NB4 (cell line): ENCODE results near the gene TBC1D3B.

ENCODE experiments used
- POLR2A ChIP-seq: IDR thresholded peaks from 2 replicates; pipeline ENCODE4 v1.6.1; 2011; ENCODE audit warnings: mild to moderate bottlenecking; ENCODE audit not compliant: insufficient read length; ENCODE audit errors: extremely low read depth
- TF ChIP-seq, protein P1 (sequence below): IDR thresholded peaks from one replicate; pipeline ENCODE4 v1.5.1; 2012; ENCODE audit warnings: low read depth, low read length

DNA sequence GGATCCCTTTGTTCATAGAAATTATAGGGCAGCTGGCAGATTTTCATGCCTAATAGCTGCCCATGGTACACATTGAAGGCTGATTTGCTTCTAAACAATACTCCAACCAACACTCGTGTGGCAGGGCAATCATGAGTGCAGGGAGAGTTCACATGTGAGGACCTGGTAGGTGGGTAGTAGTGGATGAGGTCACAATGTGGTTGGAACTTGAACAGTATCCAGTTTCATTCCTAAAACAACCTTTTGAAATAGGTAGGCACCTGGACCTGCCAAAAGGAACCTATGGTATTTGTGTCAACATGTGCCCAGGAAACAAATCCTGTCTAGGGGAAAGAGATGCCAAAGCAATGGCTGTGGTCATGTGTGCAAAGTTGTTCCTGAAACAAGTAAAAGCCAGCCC, 40.0 kb downstream of the TBC1D3B start:
- TF ChIP-seq, protein P1, sequence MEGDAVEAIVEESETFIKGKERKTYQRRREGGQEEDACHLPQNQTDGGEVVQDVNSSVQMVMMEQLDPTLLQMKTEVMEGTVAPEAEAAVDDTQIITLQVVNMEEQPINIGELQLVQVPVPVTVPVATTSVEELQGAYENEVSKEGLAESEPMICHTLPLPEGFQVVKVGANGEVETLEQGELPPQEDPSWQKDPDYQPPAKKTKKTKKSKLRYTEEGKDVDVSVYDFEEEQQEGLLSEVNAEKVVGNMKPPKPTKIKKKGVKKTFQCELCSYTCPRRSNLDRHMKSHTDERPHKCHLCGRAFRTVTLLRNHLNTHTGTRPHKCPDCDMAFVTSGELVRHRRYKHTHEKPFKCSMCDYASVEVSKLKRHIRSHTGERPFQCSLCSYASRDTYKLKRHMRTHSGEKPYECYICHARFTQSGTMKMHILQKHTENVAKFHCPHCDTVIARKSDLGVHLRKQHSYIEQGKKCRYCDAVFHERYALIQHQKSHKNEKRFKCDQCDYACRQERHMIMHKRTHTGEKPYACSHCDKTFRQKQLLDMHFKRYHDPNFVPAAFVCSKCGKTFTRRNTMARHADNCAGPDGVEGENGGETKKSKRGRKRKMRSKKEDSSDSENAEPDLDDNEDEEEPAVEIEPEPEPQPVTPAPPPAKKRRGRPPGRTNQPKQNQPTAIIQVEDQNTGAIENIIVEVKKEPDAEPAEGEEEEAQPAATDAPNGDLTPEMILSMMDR: no peak
- no peak for TF ChIP-seq POLR2A
